Prostate gland (tissue), 2 donors: ENCODE data around the gene CD200R1L.

Experiments
- POLR2A ChIP-seq: fragments of 450-650 bp; IDR thresholded peaks from one replicate; pipeline ENCODE4 v1.6.1; 2016; ENCODE audit warnings: antibody characterized with exemption, mild to moderate bottlenecking
- POLR2AphosphoS5 ChIP-seq: sonication (generic); formaldehyde crosslinking; IDR thresholded peaks from one replicate; pipeline ENCODE4 v1.6.1; 2017; ENCODE audit warnings: antibody characterized with exemption
- TF ChIP-seq, protein P1 (sequence below), 4 experiments: fragments of 200-600 bp in 2 of 4; fragments of 450-650 bp in 2 of 4; sonication (generic) in 2 of 4; IDR thresholded peaks; 1 replicate in 3 of 4; 2 replicates in 1 of 4; pipeline ENCODE4 v1.5.1; 2016 to 2019; ENCODE audit warnings: antibody characterized with exemption in 4 of 4, mild to moderate bottlenecking in 2 of 4, moderate library complexity in 2 of 4

DNA sequence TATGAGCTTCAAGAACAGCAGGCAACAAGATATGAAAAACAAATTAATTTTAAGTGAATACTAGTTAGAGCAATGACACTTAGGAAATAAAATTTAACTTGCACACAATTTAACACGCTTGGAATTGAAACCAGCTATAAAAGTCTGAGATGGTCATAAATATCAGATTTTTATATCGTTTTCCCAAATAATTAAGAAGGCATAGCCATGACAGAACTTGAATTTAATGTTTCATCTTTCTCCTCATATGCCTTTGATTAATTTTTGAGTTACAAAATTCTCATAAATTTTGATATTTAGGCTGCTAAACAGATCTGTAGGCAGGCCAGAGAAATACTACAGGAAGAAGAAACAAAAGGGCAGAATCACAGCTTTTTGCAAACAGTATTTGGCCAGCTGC, 38.5 kb downstream of the CD200R1L start:
- TF ChIP-seq, protein P1, sequence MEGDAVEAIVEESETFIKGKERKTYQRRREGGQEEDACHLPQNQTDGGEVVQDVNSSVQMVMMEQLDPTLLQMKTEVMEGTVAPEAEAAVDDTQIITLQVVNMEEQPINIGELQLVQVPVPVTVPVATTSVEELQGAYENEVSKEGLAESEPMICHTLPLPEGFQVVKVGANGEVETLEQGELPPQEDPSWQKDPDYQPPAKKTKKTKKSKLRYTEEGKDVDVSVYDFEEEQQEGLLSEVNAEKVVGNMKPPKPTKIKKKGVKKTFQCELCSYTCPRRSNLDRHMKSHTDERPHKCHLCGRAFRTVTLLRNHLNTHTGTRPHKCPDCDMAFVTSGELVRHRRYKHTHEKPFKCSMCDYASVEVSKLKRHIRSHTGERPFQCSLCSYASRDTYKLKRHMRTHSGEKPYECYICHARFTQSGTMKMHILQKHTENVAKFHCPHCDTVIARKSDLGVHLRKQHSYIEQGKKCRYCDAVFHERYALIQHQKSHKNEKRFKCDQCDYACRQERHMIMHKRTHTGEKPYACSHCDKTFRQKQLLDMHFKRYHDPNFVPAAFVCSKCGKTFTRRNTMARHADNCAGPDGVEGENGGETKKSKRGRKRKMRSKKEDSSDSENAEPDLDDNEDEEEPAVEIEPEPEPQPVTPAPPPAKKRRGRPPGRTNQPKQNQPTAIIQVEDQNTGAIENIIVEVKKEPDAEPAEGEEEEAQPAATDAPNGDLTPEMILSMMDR (IDR thresholded peaks at IDR 0.05) = no peak
- no peak for TF ChIP-seq POLR2AphosphoS5
- no peak for TF ChIP-seq POLR2A
